GM12878 (cell line): Measurements from ENCODE around the gene ETFBKMT. TPM values are rescaled to one million over a fixed set of nuclear protein-coding genes. Genes with fewer than 3 reads are reported as not detected.

ENCODE experiments used
- ATAC-seq: fragments of 200-7000 bp; cut with Tn5 transposase; 3 replicates; pipeline ENCODE4 v1.9.1; 2020; ENCODE audit warnings: mild to moderate bottlenecking, moderate library complexity
- BruUV-seq: library from RNA; stranded (reverse); fragments of 400-500 nt; replicated peaks from 2 replicates; lab custom pipeline; 2021; lab: Mats Ljungman, UMichigan
- CTCF ChIA-PET: fragments of 300-600 bp; sonication (Branson Sonifier 250); formaldehyde crosslinking; extraction: SDS; loops from one replicate; lab custom pipeline; 2021; ENCODE audit warnings: inconsistent platforms; lab: Yijun Ruan, JAX
- POLR2A ChIA-PET: fragments of 350-600 bp; formaldehyde crosslinking; extraction: SDS; loops from one replicate; lab custom pipeline; 2021; ENCODE audit warnings: inconsistent platforms; lab: Charles Lee
- RAD21 ChIA-PET: fragments of 300-600 bp; sonication (Branson Sonifier 250); formaldehyde crosslinking; loops from one replicate; lab custom pipeline; 2023; ENCODE audit warnings: antibody characterized with exemption; ENCODE audit not compliant: unreplicated experiment; lab: Charles Lee
- SMC1A ChIA-PET: fragments of 300-600 bp; sonication (Branson Sonifier 250); formaldehyde crosslinking; loops from one replicate; lab custom pipeline; 2023; ENCODE audit not compliant: unreplicated experiment, uncharacterized antibody; lab: Charles Lee
- DNase-seq: peaks from one replicate; pipeline ENCODE4 v3.0.0-alpha.2; 2011; ENCODE audit warnings: low read depth, low spot score
- FAIRE-seq: peaks from 3 replicates; lab custom pipeline; 2011; peaks lifted over from hg19 to GRCh38; lab: Jason Lieb, UNC
- H2AFZ ChIP-seq: 2 replicates; pipeline ENCODE4 v1.6.0; 2011; ENCODE audit warnings: low read depth, low read length, control low read depth; ENCODE audit not compliant: control insufficient read depth
- H3K27ac ChIP-seq: 2 replicates; pipeline ENCODE4 v1.5.1; 2011; ENCODE audit warnings: control low read depth; ENCODE audit not compliant: control insufficient read depth, insufficient read depth
- H3K27me3 ChIP-seq, 2 experiments: replicated peaks in 1 of 2; 2 replicates each; pipeline versions ENCODE4 v1.6.0 to v1.6.1; 2011; ENCODE audit warnings: low read length in 1 of 2; ENCODE audit not compliant: control insufficient read depth in 2 of 2, insufficient read depth in 2 of 2
- H3K36me3 ChIP-seq, 2 experiments: 2 replicates each; pipeline ENCODE4 v1.5.1; 2011; ENCODE audit warnings: low read length in 1 of 2; ENCODE audit not compliant: control insufficient read depth in 2 of 2, insufficient read depth in 2 of 2
- H3K4me1 ChIP-seq: 2 replicates; pipeline ENCODE4 v1.6.1; 2011; ENCODE audit warnings: mild to moderate bottlenecking, low read length, moderate library complexity, mixed read lengths; ENCODE audit not compliant: control insufficient read depth, insufficient read depth
- H3K4me2 ChIP-seq: 2 replicates; pipeline ENCODE4 v1.6.0; 2011; ENCODE audit warnings: control low read depth; ENCODE audit not compliant: control insufficient read depth, insufficient read depth
- H3K4me3 ChIP-seq: fragments of 200-600 bp; sonication (generic); 2 replicates; pipeline ENCODE4 v1.5.1; 2016
- H3K79me2 ChIP-seq: 2 replicates; pipeline ENCODE4 v1.6.0; 2011; ENCODE audit warnings: low read length; ENCODE audit not compliant: control insufficient read depth, insufficient read depth
- H3K9ac ChIP-seq: 2 replicates; pipeline ENCODE4 v1.8.0; 2011; ENCODE audit warnings: low read length, control low read depth, mixed read lengths; ENCODE audit not compliant: control insufficient read depth, insufficient read depth
- H3K9me3 ChIP-seq: replicated peaks from 3 replicates; pipeline ENCODE4 v1.5.1; 2011; ENCODE audit warnings: mild to moderate bottlenecking, low read length; ENCODE audit not compliant: control insufficient read depth, insufficient read depth
- H4K20me1 ChIP-seq: 2 replicates; pipeline ENCODE4 v1.6.0; 2011; ENCODE audit not compliant: control insufficient read depth, insufficient read depth
- CBX3 ChIP-seq: fragments of 200-600 bp; sonication (generic); IDR thresholded peaks from 2 replicates; pipeline ENCODE4 v1.6.1; 2016; ENCODE audit warnings: low read depth, borderline replicate concordance
- CREB1 ChIP-seq: IDR thresholded peaks from 2 replicates; pipeline ENCODE4 v1.6.1; 2012; ENCODE audit warnings: low read depth, mild to moderate bottlenecking, inconsistent platforms
- ESRRA ChIP-seq: IDR thresholded peaks from 2 replicates; pipeline ENCODE4 v1.6.1; 2012; ENCODE audit warnings: mild to moderate bottlenecking, low read length, improper control_type of control experiment
- HDAC6 ChIP-seq: fragments of 200-600 bp; sonication (generic); IDR thresholded peaks from one replicate; pipeline ENCODE4 v1.8.0; 2017; ENCODE audit warnings: antibody characterized with exemption; ENCODE audit not compliant: unreplicated experiment
- NR2C1 ChIP-seq: fragments of 450-650 bp; IDR thresholded peaks from 2 replicates; pipeline ENCODE4 v1.6.1; 2017; ENCODE audit warnings: antibody characterized with exemption, mild to moderate bottlenecking, moderate library complexity
- POLR2A ChIP-seq: IDR thresholded peaks from 2 replicates; pipeline ENCODE4 v1.6.1; 2011; ENCODE audit warnings: low read depth, mild to moderate bottlenecking, low read length
- ZBED1 ChIP-seq: IDR thresholded peaks from 2 replicates; pipeline ENCODE4 v1.6.1; 2016; ENCODE audit warnings: borderline replicate concordance
- WGBS: methylation state at CpG from one replicate; pipeline ENCODE4 v1.1.6; 2016; ENCODE audit warnings: low lambda C conversion rate; ENCODE audit not compliant: insufficient replicate concordance, insufficient coverage; ENCODE audit errors: missing lambda C conversion rate; 5-methylcytosine and 5-hydroxymethylcytosine counted together
- in situ Hi-C: fragments of 300-500 bp; cut with MboI; formaldehyde crosslinking; loops from 9 replicates; pipeline ENCODE4 v1.14.3; 2018; ENCODE audit warnings: mixed read lengths
- intact Hi-C: fragments of 100-400 bp; cut with micrococcal nuclease; formaldehyde crosslinking; loops from one replicate; pipeline ENCODE4 v1.14.2; 2022; ENCODE audit not compliant: unreplicated experiment
- polyA plus RNA-seq, 11 experiments: library from polyadenylated mRNA; depleted of rRNA in 4 of 11; unstranded in 6 of 11; stranded (reverse) in 5 of 11; fragments of >200 nt; fragmentation: Nextera tagmentation in 4 of 11; fragmentation: Illumina TruSeq in 1 of 11; extraction: Ambion mirVana in 4 of 11; extraction: Trizol in 1 of 11; gene quantifications; 1 replicate in 1 of 11; 2 replicates in 10 of 11; pipeline versions ENCODE4 v1.2.1 to v1.2.3, GENCODE V29; 2011 to 2016; ENCODE audit warnings: inconsistent platforms in 2 of 11, missing spikeins in 2 of 11, low read depth in 1 of 11
- total RNA-seq, 4 experiments: library from RNA; depleted of rRNA in 3 of 4; stranded (reverse); fragments of >200 nt in 3 of 4; fragmentation: Illumina TruSeq in 1 of 4; extraction: Trizol in 1 of 4; gene quantifications; 2 replicates each; pipeline versions ENCODE4 v1.2.1 to v1.2.3, GENCODE V29; 2013 to 2021
- TF ChIP-seq, protein P1 (sequence below): fragments of 450-650 bp; IDR thresholded peaks from 2 replicates; pipeline ENCODE4 v1.6.1; 2018; ENCODE audit warnings: borderline replicate concordance, mild to moderate bottlenecking; ENCODE audit not compliant: partially characterized antibody
- TF ChIP-seq, protein P2 (sequence below): IDR thresholded peaks from 2 replicates; pipeline ENCODE4 v1.6.1; 2012; ENCODE audit warnings: low read length, inconsistent platforms
- TF ChIP-seq, protein P3 (sequence below): IDR thresholded peaks from 2 replicates; pipeline ENCODE4 v1.6.1; 2011; ENCODE audit warnings: low read depth, low read length, improper control_type of control experiment, borderline replicate concordance

The ETFBKMT gene
- total and polyA plus RNA-seq, 10 of the 15 experiments (the other 5 are each of a cell fraction or from before 2014, with no cell fraction given) = 0.25 to 1.1 (median 0.65) TPM

DNA sequence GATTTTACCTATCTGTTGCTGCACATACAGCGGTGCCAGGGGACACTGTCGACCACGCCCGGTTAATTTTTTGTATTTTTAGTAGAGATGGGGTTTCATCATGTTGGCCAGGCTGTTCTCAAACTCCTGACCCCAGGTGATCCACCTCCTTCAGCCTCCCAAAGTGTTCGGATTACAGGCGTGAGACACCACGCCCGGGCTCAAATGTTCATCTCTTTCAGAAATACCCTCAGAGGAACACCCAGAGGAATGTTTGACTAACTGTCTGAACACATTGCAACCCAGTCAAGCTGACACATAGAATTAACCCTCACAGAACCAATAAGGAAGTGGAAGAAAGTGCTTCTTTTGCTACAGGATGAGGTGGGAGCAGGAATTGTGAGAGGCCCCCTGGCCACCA, 15.0 kb upstream of the ETFBKMT start:
- Histone ChIP-seq H3K27ac (no peak overlapping the region), H3K4me3 (no peak overlapping the region), H3K79me2 (no peaks in the 10 kb centered on the region)
- CTCF ChIA-PET = interaction anchor here (1.4 kb wide), 1 partner anchor 242 kb away, joined by 4 read pairs; no protein-coding TSS in a partner anchor
- SMC1A ChIA-PET = interaction anchor here (1.5 kb wide), 1 partner anchor 9 kb away, joined by 6 read pairs; no protein-coding TSS in a partner anchor
- TF ChIP-seq NR2C1 (no peak), POLR2A (no peak), CBX3 (no peak), ESRRA (no peak), HDAC6 (no peak), ZBED1 (no peak), CREB1 (no peak)
- TF ChIP-seq, protein P1, sequence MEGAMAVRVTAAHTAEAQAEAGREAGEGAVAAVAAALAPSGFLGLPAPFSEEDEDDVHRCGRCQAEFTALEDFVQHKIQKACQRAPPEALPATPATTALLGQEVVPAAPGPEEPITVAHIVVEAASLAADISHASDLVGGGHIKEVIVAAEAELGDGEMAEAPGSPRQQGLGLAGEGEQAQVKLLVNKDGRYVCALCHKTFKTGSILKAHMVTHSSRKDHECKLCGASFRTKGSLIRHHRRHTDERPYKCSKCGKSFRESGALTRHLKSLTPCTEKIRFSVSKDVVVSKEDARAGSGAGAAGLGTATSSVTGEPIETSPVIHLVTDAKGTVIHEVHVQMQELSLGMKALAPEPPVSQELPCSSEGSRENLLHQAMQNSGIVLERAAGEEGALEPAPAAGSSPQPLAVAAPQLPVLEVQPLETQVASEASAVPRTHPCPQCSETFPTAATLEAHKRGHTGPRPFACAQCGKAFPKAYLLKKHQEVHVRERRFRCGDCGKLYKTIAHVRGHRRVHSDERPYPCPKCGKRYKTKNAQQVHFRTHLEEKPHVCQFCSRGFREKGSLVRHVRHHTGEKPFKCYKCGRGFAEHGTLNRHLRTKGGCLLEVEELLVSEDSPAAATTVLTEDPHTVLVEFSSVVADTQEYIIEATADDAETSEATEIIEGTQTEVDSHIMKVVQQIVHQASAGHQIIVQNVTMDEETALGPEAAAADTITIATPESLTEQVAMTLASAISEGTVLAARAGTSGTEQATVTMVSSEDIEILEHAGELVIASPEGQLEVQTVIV = no peak
- TF ChIP-seq, protein P2, sequence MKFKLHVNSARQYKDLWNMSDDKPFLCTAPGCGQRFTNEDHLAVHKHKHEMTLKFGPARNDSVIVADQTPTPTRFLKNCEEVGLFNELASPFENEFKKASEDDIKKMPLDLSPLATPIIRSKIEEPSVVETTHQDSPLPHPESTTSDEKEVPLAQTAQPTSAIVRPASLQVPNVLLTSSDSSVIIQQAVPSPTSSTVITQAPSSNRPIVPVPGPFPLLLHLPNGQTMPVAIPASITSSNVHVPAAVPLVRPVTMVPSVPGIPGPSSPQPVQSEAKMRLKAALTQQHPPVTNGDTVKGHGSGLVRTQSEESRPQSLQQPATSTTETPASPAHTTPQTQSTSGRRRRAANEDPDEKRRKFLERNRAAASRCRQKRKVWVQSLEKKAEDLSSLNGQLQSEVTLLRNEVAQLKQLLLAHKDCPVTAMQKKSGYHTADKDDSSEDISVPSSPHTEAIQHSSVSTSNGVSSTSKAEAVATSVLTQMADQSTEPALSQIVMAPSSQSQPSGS = no peak
- TF ChIP-seq, protein P3, sequence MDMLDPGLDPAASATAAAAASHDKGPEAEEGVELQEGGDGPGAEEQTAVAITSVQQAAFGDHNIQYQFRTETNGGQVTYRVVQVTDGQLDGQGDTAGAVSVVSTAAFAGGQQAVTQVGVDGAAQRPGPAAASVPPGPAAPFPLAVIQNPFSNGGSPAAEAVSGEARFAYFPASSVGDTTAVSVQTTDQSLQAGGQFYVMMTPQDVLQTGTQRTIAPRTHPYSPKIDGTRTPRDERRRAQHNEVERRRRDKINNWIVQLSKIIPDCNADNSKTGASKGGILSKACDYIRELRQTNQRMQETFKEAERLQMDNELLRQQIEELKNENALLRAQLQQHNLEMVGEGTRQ = no peak
- TF ChIP-seq, all 136 proteins: peak for 0
- Histone ChIP-seq H3K4me1 (no peaks in the 10 kb centered on the region), H3K36me3 (no peaks in the 10 kb centered on the region), H3K9ac (no peak overlapping the region), H3K4me2 (no peak overlapping the region), H4K20me1 (no peaks in the 10 kb centered on the region), H3K27me3 (no peaks in the 10 kb centered on the region), H2AFZ (no peak overlapping the region), H3K9me3 (no peaks in the 10 kb centered on the region)
- in situ Hi-C loops = loop anchor here (10.0 kb wide), 1 partner anchor 790 kb away; no protein-coding TSS in a partner anchor
- BruUV-seq = no TSS peak
- DNase-seq (no peak), ATAC-seq (no peak), FAIRE-seq (no peak)
- intact Hi-C loops = no loop called here
- 75% methylated on average over 8 of the region's 8 CpGs for WGBS
- ChIA-PET POLR2A (no interaction called here), RAD21 (no interaction called here)
